SK-N-SH (cell line): Measurements from ENCODE around the gene ATP6V1F. TPM values are rescaled to one million over a fixed set of nuclear protein-coding genes. Genes with fewer than 3 reads are reported as not detected.

ENCODE experiments used
- CTCF ChIA-PET: fragments of 300-600, 350-600 bp; formaldehyde crosslinking; extraction: SDS; loops from one replicate; lab custom pipeline; 2021; lab: Yijun Ruan, JAX
- POLR2A ChIA-PET: fragments of 350-600 bp; sonication (Branson Sonifier 250); formaldehyde crosslinking; extraction: SDS; loops from one replicate; lab custom pipeline; 2020; ENCODE audit warnings: antibody characterized with exemption, inconsistent platforms; lab: Yijun Ruan, JAX
- DNase-seq: peaks from one replicate; pipeline ENCODE4 v3.0.0; 2012
- H2AFZ ChIP-seq: fragments of 200-600 bp; sonication (generic); 2 replicates; pipeline ENCODE4 v1.8.1; 2016; ENCODE audit warnings: antibody characterized with exemption, mild to moderate bottlenecking, low read depth
- H3F3A ChIP-seq: fragments of 200-600 bp; sonication (generic); replicated peaks from 2 replicates; pipeline ENCODE3; 2016; ENCODE audit warnings: antibody characterized with exemption, mild to moderate bottlenecking; ENCODE audit not compliant: insufficient read depth
- H3K27ac ChIP-seq, 2 experiments: fragments of 200-500 bp in 1 of 2; fragments of 200-600 bp in 1 of 2; sonication (Bioruptor generic) in 1 of 2; sonication (generic), shearing (Covaris generic) in 1 of 2; 2 replicates each; pipeline versions ENCODE4 v1.5.1 to v1.6.1; 2014 to 2016; ENCODE audit warnings: low read depth in 2 of 2, inconsistent platforms in 1 of 2, low read length in 1 of 2, mild to moderate bottlenecking in 1 of 2, mixed read lengths in 1 of 2
- H3K27me3 ChIP-seq: fragments of 200-600 bp; sonication (generic), shearing (Covaris generic); 2 replicates; pipeline ENCODE4 v1.6.1; 2016; ENCODE audit warnings: mixed run types; ENCODE audit not compliant: insufficient read depth
- H3K36me3 ChIP-seq, 2 experiments: fragments of 200-500 bp in 1 of 2; fragments of 200-600 bp in 1 of 2; sonication (Bioruptor generic) in 1 of 2; sonication (generic) in 1 of 2; replicated peaks in 1 of 2; 2 replicates each; pipeline versions ENCODE3 to v1.5.1; 2014 to 2016; ENCODE audit warnings: low read length in 1 of 2, mild to moderate bottlenecking in 1 of 2; ENCODE audit not compliant: insufficient read depth in 2 of 2, control insufficient read depth in 1 of 2
- H3K4me1 ChIP-seq, 2 experiments: fragments of 200-500 bp in 1 of 2; fragments of 200-600 bp in 1 of 2; sonication (Bioruptor generic) in 1 of 2; sonication (generic), shearing (Covaris generic) in 1 of 2; 2 replicates each; pipeline versions ENCODE4 v1.5.1 to v1.6.1; 2014 to 2016; ENCODE audit warnings: low read depth in 1 of 2, low read length in 1 of 2, mixed run types in 1 of 2; ENCODE audit not compliant: insufficient read depth in 2 of 2, control insufficient read depth in 1 of 2
- H3K4me2 ChIP-seq: fragments of 200-600 bp; sonication (generic), shearing (Covaris generic); 2 replicates; pipeline ENCODE4 v1.6.1; 2017; ENCODE audit warnings: mixed run types
- H3K4me3 ChIP-seq, 2 experiments: fragments of 200-500 bp in 1 of 2; fragments of 200-600 bp in 1 of 2; sonication (Bioruptor generic) in 1 of 2; sonication (generic), shearing (Covaris generic) in 1 of 2; 2 replicates each; pipeline versions ENCODE4 v1.5.1 to v1.8.1; 2014 to 2016; ENCODE audit warnings: low read depth in 2 of 2, inconsistent platforms in 1 of 2, low read length in 1 of 2, mild to moderate bottlenecking in 1 of 2, mixed read lengths in 1 of 2, moderate library complexity in 1 of 2
- H3K79me2 ChIP-seq: fragments of 200-600 bp; sonication (generic); 2 replicates; pipeline ENCODE4 v1.8.1; 2017; ENCODE audit warnings: mild to moderate bottlenecking; ENCODE audit not compliant: insufficient read depth
- H3K9ac ChIP-seq: fragments of 200-600 bp; sonication (generic); 2 replicates; pipeline ENCODE4 v1.6.1; 2017; ENCODE audit warnings: mixed run types
- H3K9me2 ChIP-seq: fragments of 200-600 bp; sonication (generic); 2 replicates; pipeline ENCODE4 v1.6.1; 2017; ENCODE audit warnings: mixed run types
- H3K9me3 ChIP-seq: fragments of 200-600 bp; sonication (generic); 2 replicates; pipeline ENCODE4 v1.6.1; 2017; ENCODE audit warnings: mixed run types, mild to moderate bottlenecking, moderate library complexity
- H4K20me1 ChIP-seq: fragments of 200-600 bp; sonication (generic); 2 replicates; pipeline ENCODE4 v1.6.1; 2017; ENCODE audit warnings: mild to moderate bottlenecking, mixed run types; ENCODE audit not compliant: insufficient read depth
- ELF1 ChIP-seq: IDR thresholded peaks from 2 replicates; pipeline ENCODE4 v1.4.0; 2012
- EP300 ChIP-seq, 2 experiments: IDR thresholded peaks; 2 replicates each; pipeline versions ENCODE4 v1.4.0 to v1.6.1; 2012; ENCODE audit warnings: borderline replicate concordance in 1 of 2, low read depth in 1 of 2, low read length in 1 of 2
- FOSL2 ChIP-seq: IDR thresholded peaks from 2 replicates; pipeline ENCODE4 v1.4.0; 2012; ENCODE audit warnings: low read depth, mild to moderate bottlenecking, moderate library complexity, borderline replicate concordance
- GABPA ChIP-seq: IDR thresholded peaks from 2 replicates; pipeline ENCODE4 v1.4.0; 2012; ENCODE audit warnings: low read depth, mild to moderate bottlenecking
- GATA2 ChIP-seq: sonication (generic); formaldehyde crosslinking; IDR thresholded peaks from 2 replicates; pipeline ENCODE4 v1.5.0; 2020; ENCODE audit warnings: mild to moderate bottlenecking, missing genetic modification reagents
- JUND ChIP-seq: IDR thresholded peaks from 2 replicates; pipeline ENCODE4 v1.4.0; 2012
- MEF2A ChIP-seq: IDR thresholded peaks from 2 replicates; pipeline ENCODE4 v1.4.0; 2012; ENCODE audit warnings: low read depth, borderline replicate concordance
- NFIC ChIP-seq: IDR thresholded peaks from 2 replicates; pipeline ENCODE4 v1.4.0; 2012; ENCODE audit warnings: borderline replicate concordance
- POLR2AphosphoS5 ChIP-seq: IDR thresholded peaks from 2 replicates; pipeline ENCODE4 v1.6.1; 2012; ENCODE audit warnings: low read depth, low read length
- RCOR1 ChIP-seq: fragments of 150-350 bp; IDR thresholded peaks from 2 replicates; pipeline ENCODE4 v1.6.1; 2017; ENCODE audit warnings: antibody characterized with exemption, low read length
- SIN3A ChIP-seq: IDR thresholded peaks from 2 replicates; pipeline ENCODE4 v1.6.1; 2012; ENCODE audit warnings: low read depth, mild to moderate bottlenecking, low read length, moderate library complexity, borderline replicate concordance
- TAF1 ChIP-seq: IDR thresholded peaks from 2 replicates; pipeline ENCODE4 v1.6.1; 2012; ENCODE audit warnings: low read depth, mild to moderate bottlenecking, low read length, moderate library complexity, borderline replicate concordance
- TEAD4 ChIP-seq: IDR thresholded peaks from 2 replicates; pipeline ENCODE4 v1.4.0; 2012; ENCODE audit warnings: mild to moderate bottlenecking, borderline replicate concordance; ENCODE audit not compliant: insufficient read depth
- YY1 ChIP-seq: IDR thresholded peaks from 2 replicates; pipeline ENCODE4 v1.4.0; 2012; ENCODE audit warnings: low read depth, mild to moderate bottlenecking
- WGBS: methylation state at CpG from one replicate; pipeline ENCODE4 v1.1.6; 2017; ENCODE audit warnings: low lambda C conversion rate; 5-methylcytosine and 5-hydroxymethylcytosine counted together
- polyA plus RNA-seq, 3 experiments: library from polyadenylated mRNA; depleted of rRNA; stranded (reverse); fragments of >200 nt; gene quantifications; 2 replicates each; pipeline ENCODE4 v1.2.3, GENCODE V29; 2012
- TF ChIP-seq, protein P1 (sequence below): IDR thresholded peaks from 2 replicates; pipeline ENCODE4 v1.4.0; 2012; ENCODE audit warnings: low read depth
- TF ChIP-seq, protein P2 (sequence below): IDR thresholded peaks from 2 replicates; pipeline ENCODE4 v1.6.1; 2012; ENCODE audit warnings: mild to moderate bottlenecking, low read depth, low read length, moderate library complexity
- TF ChIP-seq, protein P3 (sequence below): fragments of 200-600 bp; sonication (generic); IDR thresholded peaks from 2 replicates; pipeline ENCODE4 v1.6.1; 2017; ENCODE audit warnings: antibody characterized with exemption, mild to moderate bottlenecking, moderate library complexity
- TF ChIP-seq, protein P4 (sequence below): IDR thresholded peaks from 2 replicates; pipeline ENCODE4; 2012

Gene ATP6V1F
- polyA plus RNA-seq, 1 of the 3 experiments (the other 2 are of a cell fraction): 495 TPM

DNA sequence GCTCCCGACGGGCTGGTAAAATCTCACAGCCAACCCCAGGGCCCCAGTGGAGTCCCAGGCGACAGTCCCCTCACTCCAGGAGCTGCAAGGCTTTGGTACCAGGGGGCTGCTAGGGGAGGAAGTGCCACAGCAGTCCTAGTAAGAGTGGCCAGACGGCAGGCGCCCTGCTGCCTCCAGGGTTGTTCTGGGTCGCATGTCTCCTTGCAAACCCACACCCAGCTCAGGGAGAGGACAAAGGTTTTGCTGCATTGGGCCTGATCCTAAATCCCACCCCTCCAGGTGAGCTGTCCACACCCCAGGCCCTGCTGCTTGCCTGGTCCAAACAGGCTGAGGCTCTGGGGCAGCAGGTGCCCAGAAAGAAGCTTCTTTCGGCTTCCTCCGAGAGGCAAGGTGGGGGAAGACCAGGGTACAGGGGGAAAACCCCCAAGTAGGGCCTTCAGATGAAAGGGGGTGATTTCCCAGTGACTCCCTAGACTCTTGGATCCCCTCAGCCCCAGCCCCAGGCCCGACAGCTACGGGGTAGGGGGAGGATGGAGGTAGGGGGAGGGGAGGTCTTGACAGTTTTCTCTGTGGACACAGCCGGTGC is 52.0 kb downstream of the ATP6V1F start (continued):
- TF ChIP-seq JUND (no peak), SIN3A (no peak), GATA2 (CRISPR knock-in tag) (no peak), POLR2AphosphoS5 (no peak), EP300 (IDR thresholded peaks at IDR 0.05; ENCODE audit: borderline replicate concordance in 1 of 2, low read depth in 1 of 2, low read length in 1 of 2) (no peak), RCOR1 (no peak), MEF2A (no peak), TEAD4 (no peak), NFIC (no peak)

DNA sequence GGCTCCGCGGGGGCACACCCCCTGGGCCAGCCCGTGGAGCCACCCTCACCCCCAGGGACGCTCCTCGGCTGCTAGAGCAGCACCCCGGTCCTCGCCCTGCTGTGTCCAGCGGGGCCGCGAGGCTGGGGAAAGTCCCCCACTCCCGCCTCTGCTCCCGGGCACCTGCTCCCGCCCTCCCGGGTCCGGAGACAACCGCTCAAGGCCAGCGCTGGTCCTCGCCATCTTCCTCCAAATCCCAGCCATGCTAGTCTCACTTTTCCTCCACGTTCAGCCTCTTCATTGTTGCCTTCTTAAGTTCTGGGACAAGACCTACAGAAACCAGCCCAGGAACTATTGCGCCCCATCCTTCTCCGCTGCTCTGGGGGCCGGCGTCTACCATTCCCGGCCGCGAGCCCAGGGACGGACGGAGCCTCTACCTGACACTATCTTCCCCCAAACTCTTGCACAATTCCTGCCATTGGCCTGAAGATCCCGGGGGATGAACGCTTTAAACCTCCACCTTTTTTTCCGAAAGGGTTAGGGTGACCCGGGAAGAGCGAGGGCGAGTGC is 52.7 kb downstream of the ATP6V1F start:
- Histone ChIP-seq H3K9me3 (no peaks in the 10 kb centered on the region), H3K9ac (no peak overlapping the region), H3K36me3 (no peaks in the 10 kb centered on the region), H3K27me3 (peaks cover 30% of the 10 kb centered on the region), H3K79me2 (no peaks in the 10 kb centered on the region), H3K9me2 (no peaks in the 10 kb centered on the region), H3K4me1 (no peaks in the 10 kb centered on the region; a peak in 1 of 4 replicates), H4K20me1 (no peaks in the 10 kb centered on the region), H2AFZ (no peak overlapping the region), H3F3A (no peaks in the 10 kb centered on the region), H3K4me3 (no peak overlapping the region), H3K27ac (no peak overlapping the region), H3K4me2 (no peak overlapping the region)
- POLR2A ChIA-PET: no interaction called here
- WGBS: 85% methylated on average over 29 of the region's 34 CpGs
- CTCF ChIA-PET: interaction anchor here (1.7 to 2.2 kb wide), 3 partner anchors 11 to 176 kb away, joined by 5 to 8 read pairs (median 7); no protein-coding TSS in a partner anchor
- TF ChIP-seq YY1 (no peak), EP300 (IDR thresholded peaks at IDR 0.05; ENCODE audit: borderline replicate concordance in 1 of 2, low read depth in 1 of 2, low read length in 1 of 2) (no peak), TAF1 (no peak), RCOR1 (no peak), SIN3A (no peak), GABPA (no peak), FOSL2 (no peak), ELF1 (no peak)
- TF ChIP-seq, protein P1, sequence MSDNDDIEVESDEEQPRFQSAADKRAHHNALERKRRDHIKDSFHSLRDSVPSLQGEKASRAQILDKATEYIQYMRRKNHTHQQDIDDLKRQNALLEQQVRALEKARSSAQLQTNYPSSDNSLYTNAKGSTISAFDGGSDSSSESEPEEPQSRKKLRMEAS: no peak
- TF ChIP-seq, protein P2, sequence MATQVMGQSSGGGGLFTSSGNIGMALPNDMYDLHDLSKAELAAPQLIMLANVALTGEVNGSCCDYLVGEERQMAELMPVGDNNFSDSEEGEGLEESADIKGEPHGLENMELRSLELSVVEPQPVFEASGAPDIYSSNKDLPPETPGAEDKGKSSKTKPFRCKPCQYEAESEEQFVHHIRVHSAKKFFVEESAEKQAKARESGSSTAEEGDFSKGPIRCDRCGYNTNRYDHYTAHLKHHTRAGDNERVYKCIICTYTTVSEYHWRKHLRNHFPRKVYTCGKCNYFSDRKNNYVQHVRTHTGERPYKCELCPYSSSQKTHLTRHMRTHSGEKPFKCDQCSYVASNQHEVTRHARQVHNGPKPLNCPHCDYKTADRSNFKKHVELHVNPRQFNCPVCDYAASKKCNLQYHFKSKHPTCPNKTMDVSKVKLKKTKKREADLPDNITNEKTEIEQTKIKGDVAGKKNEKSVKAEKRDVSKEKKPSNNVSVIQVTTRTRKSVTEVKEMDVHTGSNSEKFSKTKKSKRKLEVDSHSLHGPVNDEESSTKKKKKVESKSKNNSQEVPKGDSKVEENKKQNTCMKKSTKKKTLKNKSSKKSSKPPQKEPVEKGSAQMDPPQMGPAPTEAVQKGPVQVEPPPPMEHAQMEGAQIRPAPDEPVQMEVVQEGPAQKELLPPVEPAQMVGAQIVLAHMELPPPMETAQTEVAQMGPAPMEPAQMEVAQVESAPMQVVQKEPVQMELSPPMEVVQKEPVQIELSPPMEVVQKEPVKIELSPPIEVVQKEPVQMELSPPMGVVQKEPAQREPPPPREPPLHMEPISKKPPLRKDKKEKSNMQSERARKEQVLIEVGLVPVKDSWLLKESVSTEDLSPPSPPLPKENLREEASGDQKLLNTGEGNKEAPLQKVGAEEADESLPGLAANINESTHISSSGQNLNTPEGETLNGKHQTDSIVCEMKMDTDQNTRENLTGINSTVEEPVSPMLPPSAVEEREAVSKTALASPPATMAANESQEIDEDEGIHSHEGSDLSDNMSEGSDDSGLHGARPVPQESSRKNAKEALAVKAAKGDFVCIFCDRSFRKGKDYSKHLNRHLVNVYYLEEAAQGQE: no peak
- TF ChIP-seq, protein P3, sequence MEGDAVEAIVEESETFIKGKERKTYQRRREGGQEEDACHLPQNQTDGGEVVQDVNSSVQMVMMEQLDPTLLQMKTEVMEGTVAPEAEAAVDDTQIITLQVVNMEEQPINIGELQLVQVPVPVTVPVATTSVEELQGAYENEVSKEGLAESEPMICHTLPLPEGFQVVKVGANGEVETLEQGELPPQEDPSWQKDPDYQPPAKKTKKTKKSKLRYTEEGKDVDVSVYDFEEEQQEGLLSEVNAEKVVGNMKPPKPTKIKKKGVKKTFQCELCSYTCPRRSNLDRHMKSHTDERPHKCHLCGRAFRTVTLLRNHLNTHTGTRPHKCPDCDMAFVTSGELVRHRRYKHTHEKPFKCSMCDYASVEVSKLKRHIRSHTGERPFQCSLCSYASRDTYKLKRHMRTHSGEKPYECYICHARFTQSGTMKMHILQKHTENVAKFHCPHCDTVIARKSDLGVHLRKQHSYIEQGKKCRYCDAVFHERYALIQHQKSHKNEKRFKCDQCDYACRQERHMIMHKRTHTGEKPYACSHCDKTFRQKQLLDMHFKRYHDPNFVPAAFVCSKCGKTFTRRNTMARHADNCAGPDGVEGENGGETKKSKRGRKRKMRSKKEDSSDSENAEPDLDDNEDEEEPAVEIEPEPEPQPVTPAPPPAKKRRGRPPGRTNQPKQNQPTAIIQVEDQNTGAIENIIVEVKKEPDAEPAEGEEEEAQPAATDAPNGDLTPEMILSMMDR: no peak
- TF ChIP-seq, protein P4, sequence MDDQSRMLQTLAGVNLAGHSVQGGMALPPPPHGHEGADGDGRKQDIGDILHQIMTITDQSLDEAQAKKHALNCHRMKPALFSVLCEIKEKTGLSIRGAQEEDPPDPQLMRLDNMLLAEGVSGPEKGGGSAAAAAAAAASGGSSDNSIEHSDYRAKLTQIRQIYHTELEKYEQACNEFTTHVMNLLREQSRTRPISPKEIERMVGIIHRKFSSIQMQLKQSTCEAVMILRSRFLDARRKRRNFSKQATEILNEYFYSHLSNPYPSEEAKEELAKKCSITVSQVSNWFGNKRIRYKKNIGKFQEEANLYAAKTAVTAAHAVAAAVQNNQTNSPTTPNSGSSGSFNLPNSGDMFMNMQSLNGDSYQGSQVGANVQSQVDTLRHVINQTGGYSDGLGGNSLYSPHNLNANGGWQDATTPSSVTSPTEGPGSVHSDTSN: no peak
- no peak for DNase-seq
